Astrocyte (in vitro differentiated cells and primary cell): ENCODE results near the gene TAF15. TPM values are rescaled to one million over a fixed set of nuclear protein-coding genes. Genes with fewer than 3 reads are reported as not detected.

ENCODE experiments used
- DNase-seq: peaks from one replicate; pipeline ENCODE4 v3.0.0-alpha.2; 2010; ENCODE audit warnings: low read depth
- FAIRE-seq: peaks from 2 replicates; lab custom pipeline; 2011; peaks lifted over from hg19 to GRCh38; lab: Jason Lieb, UNC
- H2AFZ ChIP-seq: 2 replicates; pipeline ENCODE4 v1.6.0; 2012; ENCODE audit warnings: low read depth, low read length, inconsistent platforms
- H3K27ac ChIP-seq: 2 replicates; pipeline ENCODE4 v1.5.1; 2011; ENCODE audit warnings: low read depth, low read length, inconsistent platforms
- H3K27me3 ChIP-seq: 2 replicates; pipeline ENCODE4 v1.6.0; 2011; ENCODE audit warnings: low read length, inconsistent platforms; ENCODE audit not compliant: insufficient read depth
- H3K36me3 ChIP-seq: 2 replicates; pipeline ENCODE4 v1.5.1; 2011; ENCODE audit warnings: low read length, inconsistent platforms; ENCODE audit not compliant: insufficient read depth
- H3K4me1 ChIP-seq: 2 replicates; pipeline ENCODE4 v1.5.1; 2011; ENCODE audit warnings: low read length, inconsistent platforms; ENCODE audit not compliant: insufficient read depth
- H3K4me2 ChIP-seq: 2 replicates; pipeline ENCODE4 v1.6.0; 2012; ENCODE audit warnings: low read length, inconsistent platforms
- H3K4me3 ChIP-seq: 2 replicates; pipeline ENCODE4 v1.5.1; 2011; ENCODE audit warnings: low read depth, mild to moderate bottlenecking, low read length, inconsistent platforms; ENCODE audit not compliant: insufficient read depth
- H3K79me2 ChIP-seq: 2 replicates; pipeline ENCODE4 v1.6.0; 2012; ENCODE audit warnings: mild to moderate bottlenecking, low read length, inconsistent platforms; ENCODE audit not compliant: insufficient read depth
- H3K9ac ChIP-seq: 2 replicates; pipeline ENCODE4 v1.6.0; 2012; ENCODE audit warnings: mild to moderate bottlenecking, low read length, inconsistent platforms
- H3K9me3 ChIP-seq: 2 replicates; pipeline ENCODE4 v1.5.1; 2012; ENCODE audit warnings: low read depth, mild to moderate bottlenecking, low read length, inconsistent platforms; ENCODE audit not compliant: insufficient read depth
- H4K20me1 ChIP-seq: 2 replicates; pipeline ENCODE4 v1.6.0; 2012; ENCODE audit warnings: low read length, inconsistent platforms; ENCODE audit not compliant: insufficient read depth
- H3K27ac Mint-ChIP-seq: one replicate; pipeline ENCODE4 v1.8.0; 2021; ENCODE audit warnings: mild to moderate bottlenecking, mixed read lengths; ENCODE audit not compliant: unreplicated experiment
- H3K27me3 Mint-ChIP-seq: one replicate; pipeline ENCODE4 v1.8.0; 2021; ENCODE audit warnings: low read depth, mixed read lengths; ENCODE audit not compliant: unreplicated experiment
- H3K36me3 Mint-ChIP-seq: one replicate; pipeline ENCODE4 v1.8.0; 2021; ENCODE audit warnings: low read depth, mixed read lengths; ENCODE audit not compliant: unreplicated experiment
- H3K4me1 Mint-ChIP-seq: one replicate; pipeline ENCODE4 v1.8.0; 2021; ENCODE audit warnings: low read depth, mixed read lengths; ENCODE audit not compliant: unreplicated experiment
- H3K4me3 Mint-ChIP-seq: one replicate; pipeline ENCODE4 v1.8.0; 2021; ENCODE audit warnings: mild to moderate bottlenecking, moderate library complexity, mixed read lengths; ENCODE audit not compliant: unreplicated experiment
- H3K9me3 Mint-ChIP-seq: one replicate; pipeline ENCODE4 v1.8.0; 2021; ENCODE audit warnings: mild to moderate bottlenecking, mixed read lengths; ENCODE audit not compliant: unreplicated experiment
- EZH2 ChIP-seq: IDR thresholded peaks from 2 replicates; pipeline ENCODE4 v1.6.1; 2012; ENCODE audit warnings: mild to moderate bottlenecking, low read length, inconsistent platforms; ENCODE audit not compliant: insufficient read depth
- total RNA-seq: library from RNA; stranded (reverse); gene quantifications from 2 replicates; pipeline ENCODE4 v1.2.1, GENCODE V29; 2021
- TF ChIP-seq, protein P1 (sequence below): IDR thresholded peaks from 2 replicates; pipeline ENCODE4 v1.5.1; 2011; ENCODE audit warnings: low read depth, mild to moderate bottlenecking, inconsistent platforms, low read length, moderate library complexity; ENCODE audit not compliant: insufficient read depth

The TAF15 gene
- total RNA-seq, 1 donor from 2014 or later, result 156 TPM

- Mint-ChIP-seq H3K4me1 (peaks cover 5% of the 10 kb centered on the region), H3K27me3 (no peaks in the 10 kb centered on the region), H3K9me3 (no peaks in the 10 kb centered on the region), H3K27ac (no peak overlapping the region), H3K4me3 (no peak overlapping the region), H3K36me3 (peaks cover 14% of the 10 kb centered on the region)
- Histone ChIP-seq H3K36me3 (no peaks in the 10 kb centered on the region), H3K27ac (no peak overlapping the region), H3K9ac (no peak overlapping the region), H3K4me1 (no peaks in the 10 kb centered on the region), H3K27me3 (no peaks in the 10 kb centered on the region), H3K79me2 (no peaks in the 10 kb centered on the region), H3K9me3 (no peaks in the 10 kb centered on the region), H3K4me3 (no peak overlapping the region), H4K20me1 (peaks cover 7% of the 10 kb centered on the region), H2AFZ (no peak overlapping the region), H3K4me2 (no peak overlapping the region)
- DNase-seq (no peak), FAIRE-seq (no peak)
- TF ChIP-seq EZH2, result no peak
- TF ChIP-seq, protein P1, sequence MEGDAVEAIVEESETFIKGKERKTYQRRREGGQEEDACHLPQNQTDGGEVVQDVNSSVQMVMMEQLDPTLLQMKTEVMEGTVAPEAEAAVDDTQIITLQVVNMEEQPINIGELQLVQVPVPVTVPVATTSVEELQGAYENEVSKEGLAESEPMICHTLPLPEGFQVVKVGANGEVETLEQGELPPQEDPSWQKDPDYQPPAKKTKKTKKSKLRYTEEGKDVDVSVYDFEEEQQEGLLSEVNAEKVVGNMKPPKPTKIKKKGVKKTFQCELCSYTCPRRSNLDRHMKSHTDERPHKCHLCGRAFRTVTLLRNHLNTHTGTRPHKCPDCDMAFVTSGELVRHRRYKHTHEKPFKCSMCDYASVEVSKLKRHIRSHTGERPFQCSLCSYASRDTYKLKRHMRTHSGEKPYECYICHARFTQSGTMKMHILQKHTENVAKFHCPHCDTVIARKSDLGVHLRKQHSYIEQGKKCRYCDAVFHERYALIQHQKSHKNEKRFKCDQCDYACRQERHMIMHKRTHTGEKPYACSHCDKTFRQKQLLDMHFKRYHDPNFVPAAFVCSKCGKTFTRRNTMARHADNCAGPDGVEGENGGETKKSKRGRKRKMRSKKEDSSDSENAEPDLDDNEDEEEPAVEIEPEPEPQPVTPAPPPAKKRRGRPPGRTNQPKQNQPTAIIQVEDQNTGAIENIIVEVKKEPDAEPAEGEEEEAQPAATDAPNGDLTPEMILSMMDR, result no peak
Observed at GRCh38 chr17:35855965-35856364, 46.7 kb downstream of the TAF15 start.

DNA sequence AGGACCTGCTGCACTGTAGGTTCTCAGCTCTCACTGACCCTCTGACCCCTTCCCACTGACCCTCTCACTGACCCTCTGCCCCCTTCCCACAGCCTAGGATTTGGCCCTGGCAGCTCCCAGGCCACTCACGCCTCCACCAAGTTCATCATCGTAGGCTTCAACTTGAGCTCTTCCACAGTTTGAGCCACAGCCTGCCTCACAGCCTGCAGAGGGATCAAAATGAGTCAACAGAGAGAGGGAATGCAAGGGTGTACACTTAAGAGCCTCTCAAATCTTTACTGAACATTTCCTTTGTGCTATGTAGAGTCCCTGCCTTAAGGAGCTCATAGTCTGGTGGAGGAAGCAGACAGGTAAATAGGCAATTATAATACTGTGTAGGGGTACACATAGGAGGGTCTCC is 47.3 kb downstream of the TAF15 start:
- FAIRE-seq (no peak), DNase-seq (no peak)
- Mint-ChIP-seq H3K27ac (no peak overlapping the region), H3K27me3 (no peaks in the 10 kb centered on the region), H3K36me3 (peaks cover 17% of the 10 kb centered on the region), H3K9me3 (no peaks in the 10 kb centered on the region), H3K4me3 (no peak overlapping the region), H3K4me1 (peaks cover 5% of the 10 kb centered on the region)
- H3K4me2 ChIP-seq, result no peak overlapping the region
- no peak overlapping the region for H3K27ac ChIP-seq
- no peaks in the 10 kb centered on the region for H3K27me3 ChIP-seq
- no peak overlapping the region for H3K4me3 ChIP-seq
- H3K9ac ChIP-seq, result no peak overlapping the region
- no peaks in the 10 kb centered on the region for H3K9me3 ChIP-seq
- H3K36me3 ChIP-seq, result no peaks in the 10 kb centered on the region
- no peaks in the 10 kb centered on the region for H3K79me2 ChIP-seq
- no peak overlapping the region for H2AFZ ChIP-seq
- H4K20me1 ChIP-seq, result peaks cover 3% of the 10 kb centered on the region
- no peaks in the 10 kb centered on the region for H3K4me1 ChIP-seq
- TF ChIP-seq EZH2, result no peak
- TF ChIP-seq, protein P1, result no peak

DNA sequence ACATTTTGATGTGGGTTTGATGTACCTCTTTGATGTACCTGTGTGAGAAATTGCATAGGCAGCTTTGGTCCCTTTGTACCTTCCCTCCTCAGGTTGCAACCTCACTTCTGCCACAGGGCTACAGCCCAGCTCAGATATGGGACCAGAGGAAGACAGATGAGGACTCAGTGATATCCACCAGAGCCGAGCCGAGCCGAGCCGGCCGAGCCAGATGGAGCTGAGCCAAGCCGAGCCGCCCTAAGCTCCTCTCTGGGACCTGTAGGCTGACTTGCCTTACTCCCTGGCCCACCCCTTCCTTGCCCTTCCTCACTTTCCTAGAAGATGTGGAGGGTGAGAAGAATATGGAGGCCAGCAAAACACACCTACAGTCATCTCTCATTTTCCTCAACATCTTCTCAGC is 55.6 kb downstream of the TAF15 start:
- H3K4me1 ChIP-seq, result peaks cover 7% of the 10 kb centered on the region
- no peak overlapping the region for H3K27ac Mint-ChIP-seq
- H3K4me3 Mint-ChIP-seq, result no peak overlapping the region
- H3K9me3 ChIP-seq, result no peaks in the 10 kb centered on the region
- H3K79me2 ChIP-seq, result no peaks in the 10 kb centered on the region
- peaks cover 17% of the 10 kb centered on the region for H3K36me3 Mint-ChIP-seq
- TF ChIP-seq EZH2, result no peak
- TF ChIP-seq, protein P1, result no peak
- no peak overlapping the region for H2AFZ ChIP-seq
- FAIRE-seq, result no peak
- no peak overlapping the region for H3K4me3 ChIP-seq
- H3K9me3 Mint-ChIP-seq, result no peaks in the 10 kb centered on the region
- H3K36me3 ChIP-seq, result no peaks in the 10 kb centered on the region
- no peak overlapping the region for H3K4me2 ChIP-seq
- H3K27ac ChIP-seq, result no peak overlapping the region
- no peaks in the 10 kb centered on the region for H4K20me1 ChIP-seq
- no peak for DNase-seq
- H3K9ac ChIP-seq, result no peak overlapping the region
- H3K4me1 Mint-ChIP-seq, result peaks cover 12% of the 10 kb centered on the region
- H3K27me3 ChIP-seq, result no peaks in the 10 kb centered on the region
- H3K27me3 Mint-ChIP-seq, result no peaks in the 10 kb centered on the region
